Measurements from ENCODE around the gene PRPF40A. TPM values are rescaled to one million over a fixed set of nuclear protein-coding genes. Genes with fewer than 3 reads are reported as not detected.

Gene PRPF40A
- polyA plus RNA-seq, 2 donors: 15.6 to 26.1 TPM

- WGBS, 2 donors: 71 to 78% methylated on average over 1 of the region's 1 CpG
- H3K27me3 ChIP-seq (ENCODE audit: control insufficient read depth in 1 of 2, insufficient read depth in 2 of 2, low read length in 2 of 2): no peaks in the 10 kb centered on the region
- H3K27ac ChIP-seq (ENCODE audit: low read depth in 2 of 2, low read length in 1 of 2): no peak overlapping the region
- no peaks in the 10 kb centered on the region for H3K9me3 ChIP-seq (ENCODE audit: control insufficient read depth in 2 of 2, insufficient read depth in 1 of 2, low read depth in 1 of 2, low read length in 1 of 2)
- H3K36me3 ChIP-seq (ENCODE audit: control insufficient read depth in 2 of 2, insufficient read depth in 2 of 2, low read length in 1 of 2): peaks cover 0 to 2% of the 10 kb centered on the region in 2 donors
- no peaks in the 10 kb centered on the region for H3K4me1 ChIP-seq (ENCODE audit: control insufficient read depth in 2 of 2, insufficient read depth in 2 of 2, low read length in 1 of 2)
- H3K4me3 ChIP-seq (ENCODE audit: low read depth in 1 of 2, low read length in 2 of 2): no peak overlapping the region
These were observed 88.1 kb downstream of the PRPF40A start for GRCh38 chr2:152629202-152629601.

- 3 to 9% methylated on average over 1 of the region's 1 CpG for WGBS, 2 donors
- H3K9me3 ChIP-seq (ENCODE audit: control insufficient read depth in 2 of 2, insufficient read depth in 1 of 2, low read depth in 1 of 2, low read length in 1 of 2): no peaks in the 10 kb centered on the region
These were observed 89.8 kb downstream of the PRPF40A start for GRCh38 chr2:152627351-152627957.

GRCh38 chr2:152626911-152627339 is 90.3 kb downstream of the PRPF40A start:
- no peak overlapping the region for H3K4me3 ChIP-seq (ENCODE audit: low read depth in 1 of 2, low read length in 2 of 2)
- WGBS, 2 donors: 52% methylated on average over 4 of the region's 4 CpGs
- H3K4me1 ChIP-seq (ENCODE audit: control insufficient read depth in 2 of 2, insufficient read depth in 2 of 2, low read length in 1 of 2): no peaks in the 10 kb centered on the region
- H3K27me3 ChIP-seq (ENCODE audit: control insufficient read depth in 1 of 2, insufficient read depth in 2 of 2, low read length in 2 of 2): no peaks in the 10 kb centered on the region
- no peaks in the 10 kb centered on the region for H3K9me3 ChIP-seq (ENCODE audit: control insufficient read depth in 2 of 2, insufficient read depth in 1 of 2, low read depth in 1 of 2, low read length in 1 of 2)
- no peak overlapping the region for H3K27ac ChIP-seq (ENCODE audit: low read depth in 2 of 2, low read length in 1 of 2)
- H3K36me3 ChIP-seq (ENCODE audit: control insufficient read depth in 2 of 2, insufficient read depth in 2 of 2, low read length in 1 of 2): peaks cover 0 to 2% of the 10 kb centered on the region in 2 donors

More at GRCh38 chr2:152627351-152627957, 89.8 kb downstream of the PRPF40A start:
- Histone ChIP-seq H3K27ac (ENCODE audit: low read depth in 2 of 2, low read length in 1 of 2) (no peak overlapping the region), H3K4me3 (ENCODE audit: low read depth in 1 of 2, low read length in 2 of 2) (no peak overlapping the region), H3K4me1 (ENCODE audit: control insufficient read depth in 2 of 2, insufficient read depth in 2 of 2, low read length in 1 of 2) (no peaks in the 10 kb centered on the region), H3K27me3 (ENCODE audit: control insufficient read depth in 1 of 2, insufficient read depth in 2 of 2, low read length in 2 of 2) (no peaks in the 10 kb centered on the region), H3K36me3 (ENCODE audit: control insufficient read depth in 2 of 2, insufficient read depth in 2 of 2, low read length in 1 of 2) (peaks cover 0 to 2% of the 10 kb centered on the region in 2 donors)

- H3K4me3 ChIP-seq (ENCODE audit: low read depth in 1 of 2, low read length in 2 of 2): no peak overlapping the region
- WGBS, 2 donors: 76 to 84% methylated on average over 3 of the region's 3 CpGs
- peaks cover 0 to 2% of the 10 kb centered on the region in 2 donors for H3K36me3 ChIP-seq (ENCODE audit: control insufficient read depth in 2 of 2, insufficient read depth in 2 of 2, low read length in 1 of 2)
- H3K27me3 ChIP-seq (ENCODE audit: control insufficient read depth in 1 of 2, insufficient read depth in 2 of 2, low read length in 2 of 2): no peaks in the 10 kb centered on the region
- no peak overlapping the region for H3K27ac ChIP-seq (ENCODE audit: low read depth in 2 of 2, low read length in 1 of 2)
- no peaks in the 10 kb centered on the region for H3K4me1 ChIP-seq (ENCODE audit: control insufficient read depth in 2 of 2, insufficient read depth in 2 of 2, low read length in 1 of 2)
- no peaks in the 10 kb centered on the region for H3K9me3 ChIP-seq (ENCODE audit: control insufficient read depth in 2 of 2, insufficient read depth in 1 of 2, low read depth in 1 of 2, low read length in 1 of 2)
These were observed 92.5 kb downstream of the PRPF40A start for GRCh38 chr2:152624805-152625204.

GRCh38 chr2:152623775-152624174 is 93.5 kb downstream of the PRPF40A start:
- H3K9me3 ChIP-seq (ENCODE audit: control insufficient read depth in 2 of 2, insufficient read depth in 1 of 2, low read depth in 1 of 2, low read length in 1 of 2): no peaks in the 10 kb centered on the region
- no peaks in the 10 kb centered on the region for H3K4me1 ChIP-seq (ENCODE audit: control insufficient read depth in 2 of 2, insufficient read depth in 2 of 2, low read length in 1 of 2)
- no peak overlapping the region for H3K27ac ChIP-seq (ENCODE audit: low read depth in 2 of 2, low read length in 1 of 2)
- H3K36me3 ChIP-seq (ENCODE audit: control insufficient read depth in 2 of 2, insufficient read depth in 2 of 2, low read length in 1 of 2): no peaks in the 10 kb centered on the region
- no peak overlapping the region for H3K4me3 ChIP-seq (ENCODE audit: low read depth in 1 of 2, low read length in 2 of 2)
- WGBS, 2 donors: 81 to 93% methylated on average over 1 of the region's 2 CpGs
- H3K27me3 ChIP-seq (ENCODE audit: control insufficient read depth in 1 of 2, insufficient read depth in 2 of 2, low read length in 2 of 2): no peaks in the 10 kb centered on the region

GRCh38 chr2:152623076-152623740 is 94.1 kb downstream of the PRPF40A start:
- H3K4me3 ChIP-seq (ENCODE audit: low read depth in 1 of 2, low read length in 2 of 2): no peak overlapping the region
- no peaks in the 10 kb centered on the region for H3K27me3 ChIP-seq (ENCODE audit: control insufficient read depth in 1 of 2, insufficient read depth in 2 of 2, low read length in 2 of 2)
- H3K9me3 ChIP-seq (ENCODE audit: control insufficient read depth in 2 of 2, insufficient read depth in 1 of 2, low read depth in 1 of 2, low read length in 1 of 2): no peaks in the 10 kb centered on the region
- H3K4me1 ChIP-seq (ENCODE audit: control insufficient read depth in 2 of 2, insufficient read depth in 2 of 2, low read length in 1 of 2): no peaks in the 10 kb centered on the region
- no peak overlapping the region for H3K27ac ChIP-seq (ENCODE audit: low read depth in 2 of 2, low read length in 1 of 2)
- no peaks in the 10 kb centered on the region for H3K36me3 ChIP-seq (ENCODE audit: control insufficient read depth in 2 of 2, insufficient read depth in 2 of 2, low read length in 1 of 2)
- WGBS, 2 donors: 67 to 72% methylated on average over 13 of the region's 13 CpGs

- Histone ChIP-seq H3K27ac (ENCODE audit: low read depth in 2 of 2, low read length in 1 of 2) (no peak overlapping the region), H3K9me3 (ENCODE audit: control insufficient read depth in 2 of 2, insufficient read depth in 1 of 2, low read depth in 1 of 2, low read length in 1 of 2) (no peaks in the 10 kb centered on the region), H3K4me1 (ENCODE audit: control insufficient read depth in 2 of 2, insufficient read depth in 2 of 2, low read length in 1 of 2) (no peaks in the 10 kb centered on the region), H3K4me3 (ENCODE audit: low read depth in 1 of 2, low read length in 2 of 2) (no peak overlapping the region), H3K27me3 (ENCODE audit: control insufficient read depth in 1 of 2, insufficient read depth in 2 of 2, low read length in 2 of 2) (no peaks in the 10 kb centered on the region), H3K36me3 (ENCODE audit: control insufficient read depth in 2 of 2, insufficient read depth in 2 of 2, low read length in 1 of 2) (no peaks in the 10 kb centered on the region)
- 79 to 80% methylated on average over 3 of the region's 3 CpGs for WGBS, 2 donors
These were observed 95.0 kb downstream of the PRPF40A start for GRCh38 chr2:152622219-152622618.

- H3K4me1 ChIP-seq (ENCODE audit: control insufficient read depth in 2 of 2, insufficient read depth in 2 of 2, low read length in 1 of 2): no peaks in the 10 kb centered on the region
- no peak overlapping the region for H3K4me3 ChIP-seq (ENCODE audit: low read depth in 1 of 2, low read length in 2 of 2)
- H3K9me3 ChIP-seq (ENCODE audit: control insufficient read depth in 2 of 2, insufficient read depth in 1 of 2, low read depth in 1 of 2, low read length in 1 of 2): no peaks in the 10 kb centered on the region
- WGBS, 2 donors: 94 to 96% methylated on average over 9 of the region's 9 CpGs
- no peak overlapping the region for H3K27ac ChIP-seq (ENCODE audit: low read depth in 2 of 2, low read length in 1 of 2)
- H3K27me3 ChIP-seq (ENCODE audit: control insufficient read depth in 1 of 2, insufficient read depth in 2 of 2, low read length in 2 of 2): no peaks in the 10 kb centered on the region
- no peaks in the 10 kb centered on the region for H3K36me3 ChIP-seq (ENCODE audit: control insufficient read depth in 2 of 2, insufficient read depth in 2 of 2, low read length in 1 of 2)
These were observed 96.3 kb downstream of the PRPF40A start for GRCh38 chr2:152620985-152621384.

GRCh38 chr2:152620208-152620607 is 97.1 kb downstream of the PRPF40A start:
- H3K27ac ChIP-seq (ENCODE audit: low read depth in 2 of 2, low read length in 1 of 2): no peak overlapping the region
- H3K9me3 ChIP-seq (ENCODE audit: control insufficient read depth in 2 of 2, insufficient read depth in 1 of 2, low read depth in 1 of 2, low read length in 1 of 2): no peaks in the 10 kb centered on the region
- H3K4me3 ChIP-seq (ENCODE audit: low read depth in 1 of 2, low read length in 2 of 2): no peak overlapping the region
- WGBS, 2 donors: 77 to 81% methylated on average over 7 of the region's 7 CpGs
- H3K27me3 ChIP-seq (ENCODE audit: control insufficient read depth in 1 of 2, insufficient read depth in 2 of 2, low read length in 2 of 2): no peaks in the 10 kb centered on the region
- H3K36me3 ChIP-seq (ENCODE audit: control insufficient read depth in 2 of 2, insufficient read depth in 2 of 2, low read length in 1 of 2): no peaks in the 10 kb centered on the region
- no peaks in the 10 kb centered on the region for H3K4me1 ChIP-seq (ENCODE audit: control insufficient read depth in 2 of 2, insufficient read depth in 2 of 2, low read length in 1 of 2)

- H3K27ac ChIP-seq (ENCODE audit: low read depth in 2 of 2, low read length in 1 of 2): no peak overlapping the region
- H3K36me3 ChIP-seq (ENCODE audit: control insufficient read depth in 2 of 2, insufficient read depth in 2 of 2, low read length in 1 of 2): peaks cover 0 to 3% of the 10 kb centered on the region in 2 donors
- H3K9me3 ChIP-seq (ENCODE audit: control insufficient read depth in 2 of 2, insufficient read depth in 1 of 2, low read depth in 1 of 2, low read length in 1 of 2): no peaks in the 10 kb centered on the region
- WGBS, 2 donors: 65 to 72% methylated on average over 5 of the region's 5 CpGs
- H3K4me1 ChIP-seq (ENCODE audit: control insufficient read depth in 2 of 2, insufficient read depth in 2 of 2, low read length in 1 of 2): no peaks in the 10 kb centered on the region
- H3K4me3 ChIP-seq (ENCODE audit: low read depth in 1 of 2, low read length in 2 of 2): no peak overlapping the region
- no peaks in the 10 kb centered on the region for H3K27me3 ChIP-seq (ENCODE audit: control insufficient read depth in 1 of 2, insufficient read depth in 2 of 2, low read length in 2 of 2)
These were observed 99.1 kb downstream of the PRPF40A start for GRCh38 chr2:152618193-152618564.
